WTC11 (cell line): ENCODE data around the gene BTBD17. TPM values are rescaled to one million over a fixed set of nuclear protein-coding genes. Genes with fewer than 3 reads are reported as not detected.

ENCODE experiments used
- ATAC-seq: fragments of 200-7000 bp; cut with Tn5 transposase; 2 replicates; pipeline ENCODE4 v1.10.0; 2021; ENCODE audit warnings: mild to moderate bottlenecking, moderate library complexity
- CTCF ChIA-PET: fragments of 300-600 bp; sonication (Branson Sonifier 250); formaldehyde crosslinking; loops from one replicate; lab custom pipeline; 2021; ENCODE audit warnings: antibody characterized with exemption; lab: Charles Lee
- POLR2A ChIA-PET: fragments of 350-600 bp; sonication (Branson Sonifier 250); formaldehyde crosslinking; loops from one replicate; lab custom pipeline; 2021; ENCODE audit warnings: antibody characterized with exemption; lab: Charles Lee
- DNase-seq: peaks from one replicate; pipeline ENCODE4 v3.0.0; 2021; ENCODE audit warnings: low spot score
- H3K27ac Mint-ChIP-seq: 2 replicates; pipeline ENCODE4 v1.8.0; 2021; ENCODE audit warnings: mixed read lengths
- H3K27me3 Mint-ChIP-seq: 2 replicates; pipeline ENCODE4 v1.8.0; 2021; ENCODE audit warnings: low read depth, mild to moderate bottlenecking, moderate library complexity, mixed read lengths
- H3K36me3 Mint-ChIP-seq: 2 replicates; pipeline ENCODE4 v1.8.0; 2021; ENCODE audit warnings: mixed read lengths
- H3K4me1 Mint-ChIP-seq: 2 replicates; pipeline ENCODE4 v1.8.0; 2022; ENCODE audit warnings: mixed read lengths
- H3K4me3 Mint-ChIP-seq: 2 replicates; pipeline ENCODE4 v1.8.0; 2021; ENCODE audit warnings: mild to moderate bottlenecking, moderate library complexity, mixed read lengths
- H3K9me3 Mint-ChIP-seq: 2 replicates; pipeline ENCODE4 v1.8.0; 2021; ENCODE audit warnings: mixed read lengths
- CREM ChIP-seq: sonication (generic); formaldehyde crosslinking; IDR thresholded peaks from 2 replicates; pipeline ENCODE4 v1.8.1; 2022; ENCODE audit warnings: mild to moderate bottlenecking, missing genetic modification reagents, moderate library complexity
- E2F5 ChIP-seq: sonication (generic); formaldehyde crosslinking; IDR thresholded peaks from 2 replicates; pipeline ENCODE4 v1.8.1; 2022; ENCODE audit warnings: mild to moderate bottlenecking, moderate library complexity, missing genetic modification reagents
- ETV6 ChIP-seq: sonication (generic); formaldehyde crosslinking; IDR thresholded peaks from 2 replicates; pipeline ENCODE4 v1.8.1; 2022; ENCODE audit warnings: mild to moderate bottlenecking, missing genetic modification reagents
- GTF2I ChIP-seq: fragments of 250-450 bp; sonication (Bioruptor Pico); conservative IDR thresholded peaks from 2 replicates; pipeline ENCODE4 v1.4.0; 2021; ENCODE audit warnings: mild to moderate bottlenecking
- JAZF1 ChIP-seq: fragments of 250-450 bp; sonication (Bioruptor Pico); IDR thresholded peaks from 2 replicates; pipeline ENCODE4 v1.9.0; 2021; ENCODE audit warnings: moderate library complexity, mild to moderate bottlenecking, inconsistent platforms
- NR2C2 ChIP-seq: sonication (generic); formaldehyde crosslinking; IDR thresholded peaks from 2 replicates; pipeline ENCODE4 v1.8.0; 2022; ENCODE audit warnings: mild to moderate bottlenecking, missing genetic modification reagents
- NR3C1 ChIP-seq: sonication (generic); formaldehyde crosslinking; conservative IDR thresholded peaks from 2 replicates; pipeline ENCODE4 v1.8.1; 2023; ENCODE audit warnings: low read depth, mild to moderate bottlenecking, missing genetic modification reagents
- PRDM15 ChIP-seq: sonication (generic); formaldehyde crosslinking; IDR thresholded peaks from 2 replicates; pipeline ENCODE4 v1.8.0; 2022; ENCODE audit warnings: missing genetic modification reagents
- RELA ChIP-seq: sonication (generic); formaldehyde crosslinking; IDR thresholded peaks from 2 replicates; pipeline ENCODE4 v1.8.1; 2022; ENCODE audit warnings: missing genetic modification reagents, mild to moderate bottlenecking, borderline replicate concordance
- TP53 ChIP-seq: sonication (generic); formaldehyde crosslinking; IDR thresholded peaks from 2 replicates; pipeline ENCODE4 v1.8.1; 2023; ENCODE audit warnings: mild to moderate bottlenecking, missing genetic modification reagents
- ZNF121 ChIP-seq: sonication (generic); formaldehyde crosslinking; IDR thresholded peaks from 2 replicates; pipeline ENCODE4 v1.8.0; 2023; ENCODE audit warnings: missing genetic modification reagents
- ZNF219 ChIP-seq: sonication (generic); formaldehyde crosslinking; IDR thresholded peaks from 2 replicates; pipeline ENCODE4 v1.8.0; 2023; ENCODE audit warnings: missing genetic modification reagents, mild to moderate bottlenecking, borderline replicate concordance
- ZNF416 ChIP-seq: fragments of 250-450 bp; sonication (Bioruptor Pico); IDR thresholded peaks from 2 replicates; pipeline ENCODE4 v1.9.0; 2021; ENCODE audit warnings: mild to moderate bottlenecking, inconsistent platforms
- ZNF423 ChIP-seq: fragments of 250-450 bp; sonication (Bioruptor Pico); IDR thresholded peaks from 2 replicates; pipeline ENCODE4 v2.1.2; 2022; ENCODE audit warnings: mild to moderate bottlenecking, moderate library complexity
- total RNA-seq: library from RNA; stranded (reverse); gene quantifications from 3 replicates; pipeline ENCODE4 v1.2.3, GENCODE V29; 2021
- TF ChIP-seq, protein P1 (sequence below): sonication (generic); formaldehyde crosslinking; IDR thresholded peaks from 2 replicates; pipeline ENCODE4 v1.8.1; 2023; ENCODE audit warnings: mild to moderate bottlenecking, missing genetic modification reagents
- TF ChIP-seq, protein P2 (sequence below): sonication (generic); formaldehyde crosslinking; IDR thresholded peaks from 2 replicates; pipeline ENCODE4 v1.8.0; 2023; ENCODE audit warnings: mild to moderate bottlenecking, missing genetic modification reagents
- TF ChIP-seq, protein P3 (sequence below): fragments of 200-600 bp; IDR thresholded peaks from 2 replicates; pipeline ENCODE4 v1.8.0; 2022; ENCODE audit warnings: antibody characterized with exemption
- TF ChIP-seq, protein P4 (sequence below): fragments of 250-450 bp; sonication (Bioruptor Pico); IDR thresholded peaks from 2 replicates; pipeline ENCODE4 v1.9.0; 2021; ENCODE audit warnings: mild to moderate bottlenecking, borderline replicate concordance

Gene BTBD17
- total RNA-seq, 1 experiment from 2014 or later: 0.94 TPM

- TF ChIP-seq CREM (no peak), ZNF423 (CRISPR knock-in tag) (no peak), PRDM15 (CRISPR knock-in tag) (no peak), JAZF1 (CRISPR knock-in tag) (no peak), NR2C2 (CRISPR knock-in tag) (no peak), TP53 (CRISPR knock-in tag) (no peak)
- TF ChIP-seq, protein P1, sequence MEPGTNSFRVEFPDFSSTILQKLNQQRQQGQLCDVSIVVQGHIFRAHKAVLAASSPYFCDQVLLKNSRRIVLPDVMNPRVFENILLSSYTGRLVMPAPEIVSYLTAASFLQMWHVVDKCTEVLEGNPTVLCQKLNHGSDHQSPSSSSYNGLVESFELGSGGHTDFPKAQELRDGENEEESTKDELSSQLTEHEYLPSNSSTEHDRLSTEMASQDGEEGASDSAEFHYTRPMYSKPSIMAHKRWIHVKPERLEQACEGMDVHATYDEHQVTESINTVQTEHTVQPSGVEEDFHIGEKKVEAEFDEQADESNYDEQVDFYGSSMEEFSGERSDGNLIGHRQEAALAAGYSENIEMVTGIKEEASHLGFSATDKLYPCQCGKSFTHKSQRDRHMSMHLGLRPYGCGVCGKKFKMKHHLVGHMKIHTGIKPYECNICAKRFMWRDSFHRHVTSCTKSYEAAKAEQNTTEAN (CRISPR knock-in tag): no peak
These were observed 36.3 kb downstream of the BTBD17 start (continued) for GRCh38 chr17:74325376-74325742.

GRCh38 chr17:74324521-74324920, 37.1 kb downstream of the BTBD17 start:
- no peak overlapping the region for H3K27ac Mint-ChIP-seq
- H3K27me3 Mint-ChIP-seq: peaks cover 49% of the 10 kb centered on the region
- peaks cover 18% of the 10 kb centered on the region for H3K4me1 Mint-ChIP-seq
- H3K36me3 Mint-ChIP-seq: no peaks in the 10 kb centered on the region
- H3K9me3 Mint-ChIP-seq: no peaks in the 10 kb centered on the region
- no peak overlapping the region for H3K4me3 Mint-ChIP-seq
- TF ChIP-seq E2F5 (CRISPR knock-in tag) (no peak), ZNF121 (CRISPR knock-in tag) (peak; percentile 66; the same call in 1 of the 2 replicates), ZNF219 (CRISPR knock-in tag) (no peak)
- ATAC-seq (no peak), DNase-seq (no peak)
- ChIA-PET POLR2A (no interaction called here), CTCF (interaction anchor here (0.9 to 1.0 kb wide), 2 partner anchors 19 to 44 kb away, joined by 3 read pairs; no protein-coding TSS in a partner anchor)

- H3K9me3 Mint-ChIP-seq: no peaks in the 10 kb centered on the region
- H3K27ac Mint-ChIP-seq: no peak overlapping the region
- no peaks in the 10 kb centered on the region for H3K4me1 Mint-ChIP-seq
- no peak for ATAC-seq
- POLR2A ChIA-PET: no interaction called here
- CTCF ChIA-PET: no interaction called here
- no peak overlapping the region for H3K4me3 Mint-ChIP-seq
- peaks cover 10% of the 10 kb centered on the region for H3K27me3 Mint-ChIP-seq
- no peaks in the 10 kb centered on the region for H3K36me3 Mint-ChIP-seq
- DNase-seq: no peak
- TF ChIP-seq, protein P2, sequence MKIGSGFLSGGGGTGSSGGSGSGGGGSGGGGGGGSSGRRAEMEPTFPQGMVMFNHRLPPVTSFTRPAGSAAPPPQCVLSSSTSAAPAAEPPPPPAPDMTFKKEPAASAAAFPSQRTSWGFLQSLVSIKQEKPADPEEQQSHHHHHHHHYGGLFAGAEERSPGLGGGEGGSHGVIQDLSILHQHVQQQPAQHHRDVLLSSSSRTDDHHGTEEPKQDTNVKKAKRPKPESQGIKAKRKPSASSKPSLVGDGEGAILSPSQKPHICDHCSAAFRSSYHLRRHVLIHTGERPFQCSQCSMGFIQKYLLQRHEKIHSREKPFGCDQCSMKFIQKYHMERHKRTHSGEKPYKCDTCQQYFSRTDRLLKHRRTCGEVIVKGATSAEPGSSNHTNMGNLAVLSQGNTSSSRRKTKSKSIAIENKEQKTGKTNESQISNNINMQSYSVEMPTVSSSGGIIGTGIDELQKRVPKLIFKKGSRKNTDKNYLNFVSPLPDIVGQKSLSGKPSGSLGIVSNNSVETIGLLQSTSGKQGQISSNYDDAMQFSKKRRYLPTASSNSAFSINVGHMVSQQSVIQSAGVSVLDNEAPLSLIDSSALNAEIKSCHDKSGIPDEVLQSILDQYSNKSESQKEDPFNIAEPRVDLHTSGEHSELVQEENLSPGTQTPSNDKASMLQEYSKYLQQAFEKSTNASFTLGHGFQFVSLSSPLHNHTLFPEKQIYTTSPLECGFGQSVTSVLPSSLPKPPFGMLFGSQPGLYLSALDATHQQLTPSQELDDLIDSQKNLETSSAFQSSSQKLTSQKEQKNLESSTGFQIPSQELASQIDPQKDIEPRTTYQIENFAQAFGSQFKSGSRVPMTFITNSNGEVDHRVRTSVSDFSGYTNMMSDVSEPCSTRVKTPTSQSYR (CRISPR knock-in tag): no peak
- TF ChIP-seq, protein P3, sequence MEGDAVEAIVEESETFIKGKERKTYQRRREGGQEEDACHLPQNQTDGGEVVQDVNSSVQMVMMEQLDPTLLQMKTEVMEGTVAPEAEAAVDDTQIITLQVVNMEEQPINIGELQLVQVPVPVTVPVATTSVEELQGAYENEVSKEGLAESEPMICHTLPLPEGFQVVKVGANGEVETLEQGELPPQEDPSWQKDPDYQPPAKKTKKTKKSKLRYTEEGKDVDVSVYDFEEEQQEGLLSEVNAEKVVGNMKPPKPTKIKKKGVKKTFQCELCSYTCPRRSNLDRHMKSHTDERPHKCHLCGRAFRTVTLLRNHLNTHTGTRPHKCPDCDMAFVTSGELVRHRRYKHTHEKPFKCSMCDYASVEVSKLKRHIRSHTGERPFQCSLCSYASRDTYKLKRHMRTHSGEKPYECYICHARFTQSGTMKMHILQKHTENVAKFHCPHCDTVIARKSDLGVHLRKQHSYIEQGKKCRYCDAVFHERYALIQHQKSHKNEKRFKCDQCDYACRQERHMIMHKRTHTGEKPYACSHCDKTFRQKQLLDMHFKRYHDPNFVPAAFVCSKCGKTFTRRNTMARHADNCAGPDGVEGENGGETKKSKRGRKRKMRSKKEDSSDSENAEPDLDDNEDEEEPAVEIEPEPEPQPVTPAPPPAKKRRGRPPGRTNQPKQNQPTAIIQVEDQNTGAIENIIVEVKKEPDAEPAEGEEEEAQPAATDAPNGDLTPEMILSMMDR: no peak
- TF ChIP-seq GTF2I: no peak
- TF ChIP-seq ZNF416 (CRISPR knock-in tag): no peak
- no peak for TF ChIP-seq ETV6
- no peak for TF ChIP-seq NR3C1 (CRISPR knock-in tag)
- TF ChIP-seq, protein P4, sequence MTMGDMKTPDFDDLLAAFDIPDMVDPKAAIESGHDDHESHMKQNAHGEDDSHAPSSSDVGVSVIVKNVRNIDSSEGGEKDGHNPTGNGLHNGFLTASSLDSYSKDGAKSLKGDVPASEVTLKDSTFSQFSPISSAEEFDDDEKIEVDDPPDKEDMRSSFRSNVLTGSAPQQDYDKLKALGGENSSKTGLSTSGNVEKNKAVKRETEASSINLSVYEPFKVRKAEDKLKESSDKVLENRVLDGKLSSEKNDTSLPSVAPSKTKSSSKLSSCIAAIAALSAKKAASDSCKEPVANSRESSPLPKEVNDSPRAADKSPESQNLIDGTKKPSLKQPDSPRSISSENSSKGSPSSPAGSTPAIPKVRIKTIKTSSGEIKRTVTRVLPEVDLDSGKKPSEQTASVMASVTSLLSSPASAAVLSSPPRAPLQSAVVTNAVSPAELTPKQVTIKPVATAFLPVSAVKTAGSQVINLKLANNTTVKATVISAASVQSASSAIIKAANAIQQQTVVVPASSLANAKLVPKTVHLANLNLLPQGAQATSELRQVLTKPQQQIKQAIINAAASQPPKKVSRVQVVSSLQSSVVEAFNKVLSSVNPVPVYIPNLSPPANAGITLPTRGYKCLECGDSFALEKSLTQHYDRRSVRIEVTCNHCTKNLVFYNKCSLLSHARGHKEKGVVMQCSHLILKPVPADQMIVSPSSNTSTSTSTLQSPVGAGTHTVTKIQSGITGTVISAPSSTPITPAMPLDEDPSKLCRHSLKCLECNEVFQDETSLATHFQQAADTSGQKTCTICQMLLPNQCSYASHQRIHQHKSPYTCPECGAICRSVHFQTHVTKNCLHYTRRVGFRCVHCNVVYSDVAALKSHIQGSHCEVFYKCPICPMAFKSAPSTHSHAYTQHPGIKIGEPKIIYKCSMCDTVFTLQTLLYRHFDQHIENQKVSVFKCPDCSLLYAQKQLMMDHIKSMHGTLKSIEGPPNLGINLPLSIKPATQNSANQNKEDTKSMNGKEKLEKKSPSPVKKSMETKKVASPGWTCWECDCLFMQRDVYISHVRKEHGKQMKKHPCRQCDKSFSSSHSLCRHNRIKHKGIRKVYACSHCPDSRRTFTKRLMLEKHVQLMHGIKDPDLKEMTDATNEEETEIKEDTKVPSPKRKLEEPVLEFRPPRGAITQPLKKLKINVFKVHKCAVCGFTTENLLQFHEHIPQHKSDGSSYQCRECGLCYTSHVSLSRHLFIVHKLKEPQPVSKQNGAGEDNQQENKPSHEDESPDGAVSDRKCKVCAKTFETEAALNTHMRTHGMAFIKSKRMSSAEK: no peak
- no peak for TF ChIP-seq ZNF219 (CRISPR knock-in tag)
- TF ChIP-seq RELA (CRISPR knock-in tag): no peak
These were observed 43.3 kb downstream of the BTBD17 start for GRCh38 chr17:74318391-74318790.
